Retinal pigment epithelial cell (primary cell): ENCODE results near the gene LDLRAP1.
A peak's percentile ranks its signal among the peaks of the same experiment; 100 is the strongest.

ENCODE experiments used
- DNase-seq: peaks from one replicate; pipeline ENCODE4 v3.0.0-alpha.2; 2010; ENCODE audit warnings: low read depth
- H3K4me3 ChIP-seq: 2 replicates; pipeline ENCODE4 v1.5.1; 2011; ENCODE audit warnings: mild to moderate bottlenecking, low read length, control low read depth, moderate library complexity
- TF ChIP-seq, protein P1 (sequence below): conservative IDR thresholded peaks from 2 replicates; pipeline ENCODE4 v1.5.1; 2011; ENCODE audit warnings: low read depth, low read length, control low read depth, inconsistent platforms

The LDLRAP1 gene

DNA sequence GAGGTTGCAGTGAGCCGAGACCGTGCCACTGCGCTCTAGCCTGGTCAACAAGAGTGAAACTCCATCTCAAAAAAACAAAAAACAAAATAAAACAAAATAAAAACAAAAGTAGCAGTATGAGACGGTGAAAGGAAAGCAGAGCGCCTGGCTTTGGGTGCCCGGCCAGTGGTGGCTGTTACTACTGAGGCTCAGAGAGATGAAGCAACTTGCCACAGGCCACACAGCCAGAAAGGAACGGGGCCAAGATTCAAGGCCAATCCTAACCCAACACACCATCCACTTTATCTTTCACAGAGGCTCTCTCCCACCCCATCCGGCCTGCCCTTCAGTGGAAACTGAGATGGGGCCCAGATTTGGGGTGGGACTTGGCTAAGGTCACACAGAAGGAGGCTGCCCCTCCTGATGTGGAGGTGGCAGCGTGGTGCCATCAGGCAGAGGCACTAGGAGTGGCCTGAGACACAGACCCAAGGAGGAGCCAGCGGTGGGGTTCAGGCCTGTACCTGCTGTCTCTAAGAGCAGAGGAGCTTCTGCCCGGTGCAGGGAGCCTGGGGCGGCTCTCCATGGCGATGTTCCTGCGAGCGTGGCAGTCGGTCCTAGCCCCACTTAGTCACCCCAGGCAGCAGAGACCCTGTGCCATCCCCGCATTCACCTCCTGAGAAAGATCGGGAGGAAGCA lies 33.2 kb downstream of the LDLRAP1 start:
- H3K4me3 ChIP-seq, result no peak overlapping the region
- TF ChIP-seq, protein P1, sequence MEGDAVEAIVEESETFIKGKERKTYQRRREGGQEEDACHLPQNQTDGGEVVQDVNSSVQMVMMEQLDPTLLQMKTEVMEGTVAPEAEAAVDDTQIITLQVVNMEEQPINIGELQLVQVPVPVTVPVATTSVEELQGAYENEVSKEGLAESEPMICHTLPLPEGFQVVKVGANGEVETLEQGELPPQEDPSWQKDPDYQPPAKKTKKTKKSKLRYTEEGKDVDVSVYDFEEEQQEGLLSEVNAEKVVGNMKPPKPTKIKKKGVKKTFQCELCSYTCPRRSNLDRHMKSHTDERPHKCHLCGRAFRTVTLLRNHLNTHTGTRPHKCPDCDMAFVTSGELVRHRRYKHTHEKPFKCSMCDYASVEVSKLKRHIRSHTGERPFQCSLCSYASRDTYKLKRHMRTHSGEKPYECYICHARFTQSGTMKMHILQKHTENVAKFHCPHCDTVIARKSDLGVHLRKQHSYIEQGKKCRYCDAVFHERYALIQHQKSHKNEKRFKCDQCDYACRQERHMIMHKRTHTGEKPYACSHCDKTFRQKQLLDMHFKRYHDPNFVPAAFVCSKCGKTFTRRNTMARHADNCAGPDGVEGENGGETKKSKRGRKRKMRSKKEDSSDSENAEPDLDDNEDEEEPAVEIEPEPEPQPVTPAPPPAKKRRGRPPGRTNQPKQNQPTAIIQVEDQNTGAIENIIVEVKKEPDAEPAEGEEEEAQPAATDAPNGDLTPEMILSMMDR, result no peak
- no peak for DNase-seq

DNA sequence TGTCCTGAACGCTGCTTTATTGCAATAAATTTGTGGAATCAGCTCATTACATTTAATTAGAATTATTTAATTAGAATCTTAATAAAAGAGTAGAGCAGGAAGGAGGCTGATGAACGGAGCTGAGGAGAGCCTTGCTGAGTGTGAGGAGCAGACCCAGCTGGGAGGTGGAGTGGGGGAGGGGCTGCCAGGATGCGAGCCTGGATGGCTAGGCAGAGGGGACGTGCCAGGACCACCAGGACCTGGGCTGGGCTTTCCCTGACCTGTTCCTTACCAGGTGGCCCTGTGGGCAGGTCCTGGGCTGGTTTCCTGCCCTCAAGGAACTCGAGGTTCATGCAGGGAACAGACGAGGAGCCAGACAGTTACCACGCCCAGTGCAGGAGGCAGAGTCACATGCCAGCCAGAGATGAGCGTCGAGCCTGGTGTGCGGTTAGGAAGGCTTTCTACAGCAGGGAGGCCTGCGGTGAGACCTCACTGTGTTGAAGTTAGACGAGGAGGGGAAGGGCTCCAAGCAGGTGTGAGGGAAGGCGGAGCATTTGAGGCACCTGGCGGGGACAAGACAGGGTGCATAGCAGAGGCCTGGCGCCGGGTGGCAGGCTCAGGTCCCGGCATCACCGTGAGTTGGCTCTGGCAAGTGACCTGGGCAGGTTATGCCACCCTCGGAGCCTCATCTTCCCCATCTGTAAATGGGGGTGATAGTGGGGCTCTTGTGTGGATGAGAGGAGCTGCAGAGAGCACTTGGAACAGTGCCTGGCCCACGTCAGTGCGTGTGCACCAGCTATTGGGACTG lies 33.9 kb downstream of the LDLRAP1 start:
- DNase-seq, result no peak
- no peak overlapping the region for H3K4me3 ChIP-seq
- TF ChIP-seq, protein P1, result no peak

DNA sequence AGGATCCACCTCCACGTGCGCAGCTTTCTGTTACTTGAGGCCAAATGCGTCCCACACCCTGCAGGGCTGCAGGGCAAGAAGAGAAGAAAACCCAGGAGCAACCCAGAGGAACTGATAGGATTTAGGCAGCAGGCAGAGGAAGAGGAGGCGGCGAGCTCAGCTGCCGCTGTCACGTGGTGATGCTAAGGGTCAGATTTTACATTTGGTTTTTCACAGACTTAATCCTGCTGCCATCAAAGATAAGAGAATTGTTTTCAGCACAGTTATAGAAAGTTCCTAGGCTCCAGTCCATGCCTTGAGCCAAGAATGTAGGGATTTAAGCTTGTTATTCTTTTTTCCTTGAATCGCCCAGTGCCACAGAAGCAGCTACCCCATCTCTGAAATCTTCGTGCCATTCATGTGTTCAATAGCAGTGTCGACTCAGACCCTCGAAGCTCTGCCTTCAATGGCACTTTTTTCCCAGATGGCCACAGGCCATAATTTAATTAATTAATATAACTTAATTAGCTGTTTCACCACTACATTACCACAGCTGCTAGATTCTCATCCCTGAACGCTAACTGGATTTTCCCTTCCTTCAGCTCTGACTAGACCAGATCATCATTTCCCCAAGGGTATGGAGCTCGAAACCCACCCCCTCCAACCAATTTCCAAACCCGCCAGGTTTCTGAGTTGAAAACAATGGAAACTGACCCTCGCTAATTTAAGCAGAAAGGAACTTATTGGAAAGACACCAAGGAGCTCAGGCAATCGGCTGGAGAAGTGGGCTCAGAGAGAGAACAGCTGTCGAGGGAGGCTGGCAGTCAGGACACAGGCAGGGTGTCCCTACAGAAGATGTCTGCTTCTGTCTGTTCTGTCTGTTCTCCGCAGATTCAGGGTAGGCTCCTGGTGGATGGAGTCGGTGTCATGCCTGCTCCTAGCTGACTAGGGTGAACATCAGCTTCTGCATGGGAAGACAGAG lies 36.2 kb downstream of the LDLRAP1 start:
- no peak overlapping the region for H3K4me3 ChIP-seq
- TF ChIP-seq, protein P1, result no peak
- peak; percentile 40 for DNase-seq

DNA sequence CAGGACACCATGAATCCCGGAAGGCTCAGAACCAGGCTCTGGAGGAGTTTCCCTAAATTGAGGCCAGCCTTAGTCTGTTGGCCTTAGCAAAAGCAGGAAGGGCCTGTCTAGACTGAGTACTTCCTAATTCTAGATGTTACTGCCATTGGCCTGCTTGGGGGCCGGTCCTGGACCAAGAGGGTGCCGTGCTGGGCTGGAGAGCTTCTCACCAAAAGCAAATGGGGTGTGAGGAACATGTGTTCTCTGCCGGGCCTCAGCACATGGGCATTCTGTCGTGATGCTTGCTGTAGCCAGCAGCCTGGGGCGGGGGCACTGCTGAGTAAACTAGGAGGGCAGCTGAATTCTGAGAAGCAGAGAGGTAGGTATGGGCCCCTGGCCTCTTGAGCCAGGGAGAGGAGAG lies 37.5 kb downstream of the LDLRAP1 start:
- no peak overlapping the region for H3K4me3 ChIP-seq
- TF ChIP-seq, protein P1, result no peak
- no peak for DNase-seq

DNA sequence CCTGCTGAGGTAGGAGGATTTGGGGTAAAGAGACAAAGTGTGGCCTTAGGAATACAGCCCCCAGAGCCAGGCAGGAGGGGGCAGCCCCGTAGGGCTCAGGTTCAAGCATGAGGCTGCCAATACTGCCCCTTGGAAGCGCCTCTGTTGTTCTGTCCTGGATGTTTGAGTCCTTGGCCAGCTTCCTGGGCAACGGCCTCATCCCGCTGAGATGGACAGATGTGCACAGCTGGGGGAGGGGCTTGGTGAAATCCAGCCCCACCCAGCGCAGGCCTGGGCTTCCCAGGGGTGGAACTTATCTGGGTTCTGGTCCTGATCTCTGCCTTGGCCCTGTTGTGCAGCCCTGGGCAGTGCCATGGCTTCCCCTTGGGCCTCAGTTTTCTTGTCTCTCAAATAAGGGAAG lies 38.4 kb downstream of the LDLRAP1 start:
- TF ChIP-seq, protein P1, result no peak
- DNase-seq, result no peak

DNA sequence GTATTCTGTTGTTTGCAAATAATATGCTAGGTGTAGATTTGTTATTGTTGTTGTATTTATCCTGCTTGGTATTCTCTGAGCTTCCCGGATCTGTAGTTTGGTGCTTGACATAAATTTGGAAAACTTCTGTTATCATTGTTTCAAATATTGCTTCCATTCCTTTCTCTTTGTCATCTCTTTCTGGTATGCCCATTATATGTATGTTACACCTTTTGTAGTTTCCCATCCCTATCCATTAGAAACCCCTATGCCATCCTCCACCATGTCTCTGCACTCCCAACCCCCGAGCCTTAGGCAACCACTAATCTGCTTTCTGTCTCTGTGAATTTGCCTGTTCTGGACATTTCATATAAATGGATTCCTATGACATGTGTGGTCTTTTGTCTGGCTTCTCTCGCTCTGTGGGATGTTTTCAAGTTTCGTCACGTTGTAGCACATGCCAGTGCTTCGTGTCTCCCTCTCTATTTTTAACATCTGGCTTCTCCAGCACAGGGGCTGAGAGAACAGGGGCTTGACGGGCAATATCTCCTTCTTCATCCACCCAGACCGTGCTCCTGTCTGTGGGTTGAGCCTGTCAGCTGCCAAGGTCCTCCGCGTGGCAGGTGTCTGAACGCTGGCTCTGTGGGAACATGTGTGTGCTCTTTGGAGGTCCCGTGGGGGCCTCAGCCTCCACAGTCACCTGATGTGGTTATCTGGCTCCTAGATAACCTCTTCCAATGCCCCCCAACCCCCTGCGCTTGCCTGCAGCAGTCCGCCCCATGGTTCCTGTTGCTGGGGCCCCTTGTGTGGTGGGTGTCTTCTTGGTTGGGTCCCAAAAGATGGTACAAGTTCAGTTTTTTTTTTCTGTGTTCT lies 40.3 kb downstream of the LDLRAP1 start:
- no peak for DNase-seq
- no peak overlapping the region for H3K4me3 ChIP-seq
- TF ChIP-seq, protein P1, result no peak

More for the DNA sequence above, 38.4 kb downstream of the LDLRAP1 start:
- H3K4me3 ChIP-seq, result no peak overlapping the region
